WI38 (cell line): ENCODE measurements around the gene HRK.

Experiments
- H3K4me3 ChIP-seq: 2 replicates; pipeline ENCODE4 v1.5.1; 2011; ENCODE audit warnings: low read depth, mild to moderate bottlenecking, control low read depth, low read length
- TF ChIP-seq, protein P1 (sequence below): IDR thresholded peaks from 2 replicates; pipeline ENCODE4 v1.5.1; 2012; ENCODE audit warnings: low read depth, mild to moderate bottlenecking, control low read depth, low read length

HRK gene

DNA sequence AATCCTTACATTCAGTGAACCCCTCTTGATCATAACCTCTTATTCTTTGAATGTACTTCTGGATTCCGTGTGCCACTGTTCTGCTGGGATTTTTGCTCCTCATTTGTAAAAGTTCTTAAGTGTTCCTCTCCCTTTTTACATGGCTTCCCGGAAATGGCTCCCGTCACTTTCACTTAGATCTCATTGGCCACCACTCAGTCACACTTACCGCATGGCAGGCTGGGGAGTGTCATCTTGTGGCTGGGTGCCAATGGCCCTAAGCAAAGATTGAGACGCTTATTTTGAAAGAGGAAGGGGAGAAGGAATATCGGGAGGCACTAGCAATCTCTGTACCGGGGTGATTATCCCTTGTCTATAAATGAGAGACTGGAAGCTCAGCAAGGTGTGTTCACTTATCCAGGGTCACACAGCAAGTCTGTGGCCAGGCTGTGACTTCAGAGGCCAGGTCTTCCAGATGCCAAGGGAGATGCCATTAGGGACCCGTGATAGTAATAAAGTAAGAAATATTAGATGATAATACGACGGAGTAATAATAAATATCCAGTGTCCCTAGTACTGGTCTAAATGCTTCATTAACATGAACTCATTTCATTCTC lies 74.3 kb downstream of the HRK start:
- no peak overlapping the region for H3K4me3 ChIP-seq
- TF ChIP-seq, protein P1, sequence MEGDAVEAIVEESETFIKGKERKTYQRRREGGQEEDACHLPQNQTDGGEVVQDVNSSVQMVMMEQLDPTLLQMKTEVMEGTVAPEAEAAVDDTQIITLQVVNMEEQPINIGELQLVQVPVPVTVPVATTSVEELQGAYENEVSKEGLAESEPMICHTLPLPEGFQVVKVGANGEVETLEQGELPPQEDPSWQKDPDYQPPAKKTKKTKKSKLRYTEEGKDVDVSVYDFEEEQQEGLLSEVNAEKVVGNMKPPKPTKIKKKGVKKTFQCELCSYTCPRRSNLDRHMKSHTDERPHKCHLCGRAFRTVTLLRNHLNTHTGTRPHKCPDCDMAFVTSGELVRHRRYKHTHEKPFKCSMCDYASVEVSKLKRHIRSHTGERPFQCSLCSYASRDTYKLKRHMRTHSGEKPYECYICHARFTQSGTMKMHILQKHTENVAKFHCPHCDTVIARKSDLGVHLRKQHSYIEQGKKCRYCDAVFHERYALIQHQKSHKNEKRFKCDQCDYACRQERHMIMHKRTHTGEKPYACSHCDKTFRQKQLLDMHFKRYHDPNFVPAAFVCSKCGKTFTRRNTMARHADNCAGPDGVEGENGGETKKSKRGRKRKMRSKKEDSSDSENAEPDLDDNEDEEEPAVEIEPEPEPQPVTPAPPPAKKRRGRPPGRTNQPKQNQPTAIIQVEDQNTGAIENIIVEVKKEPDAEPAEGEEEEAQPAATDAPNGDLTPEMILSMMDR, result no peak
